Progenitor cell of endocrine pancreas (in vitro differentiated cells): Measurements from ENCODE around the gene ABHD16B. TPM values are rescaled to one million over a fixed set of nuclear protein-coding genes. Genes with fewer than 3 reads are reported as not detected.
"Not testable (repeated sequence)": the region's sequence is repeated elsewhere in the genome, so short reads cannot be mapped to it uniquely, and the experiment has no call there.

Experiments
- DNase-seq: peaks from one replicate; pipeline ENCODE4 v3.0.0; 2021; ENCODE audit warnings: low spot score; ENCODE audit not compliant: unreplicated experiment
- H3K27ac Mint-ChIP-seq: 2 replicates; pipeline ENCODE4 v1.8.0; 2021; ENCODE audit warnings: mild to moderate bottlenecking, moderate library complexity, mixed read lengths
- H3K27me3 Mint-ChIP-seq: 2 replicates; pipeline ENCODE4 v1.8.0; 2021; ENCODE audit warnings: mixed read lengths
- H3K36me3 Mint-ChIP-seq: 2 replicates; pipeline ENCODE4 v1.8.0; 2022; ENCODE audit warnings: mixed read lengths; ENCODE audit not compliant: insufficient read depth
- H3K4me1 Mint-ChIP-seq: 2 replicates; pipeline ENCODE4 v1.8.0; 2021; ENCODE audit warnings: low read depth, mixed read lengths
- H3K4me3 Mint-ChIP-seq: 2 replicates; pipeline ENCODE4 v1.8.0; 2021; ENCODE audit warnings: low read depth, mild to moderate bottlenecking, moderate library complexity, mixed read lengths
- H3K9me3 Mint-ChIP-seq: 2 replicates; pipeline ENCODE4 v1.8.0; 2021; ENCODE audit warnings: low read depth, mixed read lengths
- CTCF ChIP-seq: fragments of 200-600 bp; sonication (generic); IDR thresholded peaks from one replicate; pipeline ENCODE4 v1.5.0; 2021; ENCODE audit warnings: antibody characterized with exemption, mild to moderate bottlenecking; ENCODE audit not compliant: unreplicated experiment
- total RNA-seq: library from RNA; stranded (reverse); gene quantifications from 2 replicates; pipeline ENCODE4 v1.2.1, GENCODE V29; 2021

ABHD16B gene
- total RNA-seq, 1 donor from 2014 or later, result not detected

GRCh38 chr20:63863021-63863797 lies 1.9 kb downstream of the ABHD16B start:
- Mint-ChIP-seq H3K36me3 (peaks cover 4% of the 10 kb centered on the region), H3K9me3 (no peaks in the 10 kb centered on the region), H3K4me1 (peaks cover 20% of the 10 kb centered on the region), H3K27me3 (no peaks in the 10 kb centered on the region), H3K4me3 (peak overlapping the region; percentile 94), H3K27ac (peak overlapping the region; percentile 99)
- no peak for DNase-seq
- TF ChIP-seq CTCF, result no peak

GRCh38 chr20:63863798-63864544 lies 2.7 kb downstream of the ABHD16B start:
- peak overlapping the region; percentile 99 for H3K27ac Mint-ChIP-seq
- H3K4me1 Mint-ChIP-seq, result peaks cover 16% of the 10 kb centered on the region
- H3K9me3 Mint-ChIP-seq, result no peaks in the 10 kb centered on the region
- H3K4me3 Mint-ChIP-seq, result peak overlapping the region; percentile 94
- TF ChIP-seq CTCF, result peak; percentile 64
- H3K36me3 Mint-ChIP-seq, result peaks cover 6% of the 10 kb centered on the region
- peak; percentile 50 for DNase-seq
- H3K27me3 Mint-ChIP-seq, result no peaks in the 10 kb centered on the region

GRCh38 chr20:63864545-63864977 lies 3.3 kb downstream of the ABHD16B start:
- peak overlapping the region; percentile 99 for H3K27ac Mint-ChIP-seq
- H3K4me1 Mint-ChIP-seq, result peaks cover 14% of the 10 kb centered on the region
- no peaks in the 10 kb centered on the region for H3K27me3 Mint-ChIP-seq
- peak overlapping the region; percentile 94 for H3K4me3 Mint-ChIP-seq
- no peak for DNase-seq
- H3K9me3 Mint-ChIP-seq, result no peaks in the 10 kb centered on the region
- TF ChIP-seq CTCF, result no peak
- peaks cover 6% of the 10 kb centered on the region for H3K36me3 Mint-ChIP-seq

GRCh38 chr20:63864978-63865640 lies 3.8 kb downstream of the ABHD16B start, which contains the start of gene TPD52L2:
Gene TPD52L2, plus strand, starts transcription at chr20:63865270. Its CDS starts 96 bp downstream, at chr20:63865366.
- Mint-ChIP-seq H3K27me3 (no peaks in the 10 kb centered on the region), H3K4me1 (peaks cover 14% of the 10 kb centered on the region), H3K36me3 (peaks cover 6% of the 10 kb centered on the region), H3K4me3 (peak within 1 kb of the TSS; percentile 94), H3K9me3 (no peaks in the 10 kb centered on the region), H3K27ac (peak within 1 kb of the TSS; percentile 99)
- TF ChIP-seq CTCF, result no peak
- DNase-seq, result peak; percentile 96

GRCh38 chr20:63867042-63867441 lies 5.7 kb downstream of the ABHD16B start:
- Mint-ChIP-seq H3K4me1 (peaks cover 14% of the 10 kb centered on the region), H3K4me3 (peak overlapping the region; percentile 40)
- H3K27me3 Mint-ChIP-seq, DNase-seq, H3K27ac Mint-ChIP-seq, H3K9me3 Mint-ChIP-seq, H3K36me3 Mint-ChIP-seq: not testable (repeated sequence)
